ENCODE measurements around the gene GSTO1.

GRCh38 chr10:104293011-104293410 lies 38.3 kb downstream of the GSTO1 start:
- TF ChIP-seq CTCF (CRISPR knock-in tag; IDR thresholded peaks at IDR 0.05) = no peak
- TF ChIP-seq MAX (IDR thresholded peaks at IDR 0.05) = no peak
- TF ChIP-seq ZNF24 (IDR thresholded peaks at IDR 0.05) = no peak
- TF ChIP-seq ZSCAN20 (CRISPR knock-in tag; IDR thresholded peaks at IDR 0.05; ENCODE audit: borderline replicate concordance) = no peak
- no peak for TF ChIP-seq UBTF (CRISPR knock-in tag; IDR thresholded peaks at IDR 0.05)

Measured in HepG2 (cell line).